Measurements from ENCODE around the gene DNASE1L3.
A peak's percentile ranks its signal among the peaks of the same experiment; 100 is the strongest.

DNASE1L3 gene

DNA sequence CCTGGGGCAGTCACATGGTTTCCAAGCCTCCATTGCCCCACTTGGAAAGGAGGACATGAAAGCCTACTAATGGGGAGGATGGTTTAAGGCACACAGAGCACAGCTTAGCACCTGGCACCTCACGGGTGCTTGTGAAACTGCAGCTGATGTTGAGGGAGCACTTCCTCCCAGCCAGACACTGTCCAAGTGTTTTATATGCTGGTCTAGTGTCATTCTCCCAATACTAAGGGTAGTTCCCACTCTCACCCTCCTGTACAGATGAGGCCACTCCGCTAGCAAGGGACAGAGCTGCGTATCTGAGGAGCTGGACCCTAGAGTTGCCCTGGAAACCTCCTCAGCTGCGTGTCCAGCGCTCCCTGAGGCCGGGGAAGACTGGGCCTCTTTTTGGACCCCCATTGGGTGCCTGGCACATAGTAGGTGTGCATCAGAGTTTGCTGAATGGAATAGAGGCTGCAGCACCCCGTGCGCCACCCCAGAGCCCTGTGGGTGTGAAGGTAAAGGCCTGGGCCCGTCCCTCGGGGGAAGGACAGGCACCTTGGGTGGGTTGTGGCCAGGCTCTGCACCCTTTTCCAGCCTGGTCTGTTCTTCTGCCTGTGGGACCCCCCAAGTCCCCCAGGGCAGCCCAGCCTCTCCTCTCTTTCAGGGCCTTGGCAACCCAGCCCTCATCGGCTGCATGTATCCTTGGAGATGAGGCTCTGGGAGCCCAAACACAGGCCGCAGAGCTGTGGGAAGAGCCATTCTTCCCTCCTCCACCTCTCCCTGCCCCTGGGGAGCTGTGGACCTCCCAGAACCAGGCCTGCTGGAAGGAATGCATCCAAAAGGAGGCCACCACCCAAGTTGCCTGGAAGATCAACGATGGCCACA lies 31.3 kb downstream of the DNASE1L3 start:
- no peak for DNase-seq (ENCODE audit: low read depth in 2 of 2, low spot score in 1 of 2)

DNA sequence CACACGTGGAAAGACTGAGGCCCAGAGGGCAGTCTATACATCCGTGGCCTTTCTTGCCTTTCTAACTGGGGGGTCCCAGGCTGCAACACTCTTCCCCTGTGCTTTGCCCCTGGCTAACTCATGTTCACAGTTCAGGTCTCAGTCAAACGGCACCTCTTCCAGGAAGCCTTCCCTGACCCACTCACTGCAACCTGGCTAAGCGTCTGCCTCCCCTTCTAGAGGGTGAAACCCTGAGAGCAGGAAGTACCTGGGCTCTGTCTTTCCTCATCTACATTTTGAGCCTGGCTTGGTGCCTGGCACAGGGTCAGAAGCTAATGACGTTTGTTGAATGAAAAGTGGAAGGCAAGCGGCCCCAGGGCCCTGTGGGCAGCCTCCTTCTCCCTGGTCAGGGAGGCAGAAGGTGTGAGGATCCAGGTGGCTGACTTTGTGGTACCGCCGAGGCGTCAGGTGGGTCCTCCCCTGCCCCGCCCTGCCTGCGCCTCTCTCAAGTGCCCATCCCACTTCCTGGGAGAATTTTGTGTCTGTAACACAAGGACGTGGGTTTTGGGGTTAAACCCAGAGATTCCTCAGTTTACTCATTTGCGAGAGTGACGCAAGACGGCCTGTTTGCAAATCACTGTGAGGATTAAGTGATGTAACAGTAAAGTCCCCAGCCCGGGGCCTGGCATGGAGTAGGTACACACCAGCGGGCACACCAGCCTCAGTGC lies 32.1 kb downstream of the DNASE1L3 start:
- DNase-seq (ENCODE audit: low read depth in 2 of 2, low spot score in 1 of 2) = no peak

DNA sequence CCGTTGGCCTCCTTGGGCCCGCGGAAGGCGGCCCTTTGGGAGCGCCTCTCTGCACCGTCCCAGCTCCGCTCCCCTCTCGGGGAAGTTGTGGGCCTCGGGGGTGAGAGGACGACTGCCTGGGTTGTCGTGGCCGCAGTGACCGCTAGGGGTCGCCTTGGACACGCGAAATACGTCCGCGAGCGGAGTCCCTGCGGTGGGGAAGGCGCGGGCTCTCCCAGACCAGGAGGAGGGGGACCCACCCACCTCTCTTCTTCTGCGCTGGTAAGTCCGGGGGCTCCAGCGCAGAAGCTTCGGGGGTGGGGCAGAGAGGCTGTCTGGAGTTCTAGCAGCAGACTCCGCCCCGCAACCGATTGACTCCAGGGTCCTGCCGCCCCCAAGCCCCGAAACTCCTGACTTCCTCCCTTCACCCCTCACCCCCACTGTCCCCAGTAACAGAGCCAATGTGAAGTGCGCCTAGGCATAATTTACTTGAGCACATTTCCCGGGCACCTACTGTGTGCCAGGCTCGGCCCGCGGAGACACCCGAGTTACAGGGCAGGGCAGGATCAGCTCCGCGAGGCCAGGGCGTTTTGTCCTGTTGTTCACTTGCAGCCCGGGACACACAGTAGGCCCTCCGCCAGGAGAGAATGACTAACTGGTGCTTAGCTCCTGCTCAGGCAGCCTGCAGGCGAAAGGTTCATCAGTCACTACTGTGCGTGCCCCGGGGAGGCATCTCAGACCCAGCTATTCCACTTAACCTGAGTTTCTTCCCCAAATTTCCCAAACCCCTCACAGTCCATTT lies 32.8 kb downstream of the DNASE1L3 start:
- DNase-seq (ENCODE audit: low read depth in 2 of 2, low spot score in 1 of 2) = peak; percentile 75 to 92

DNA sequence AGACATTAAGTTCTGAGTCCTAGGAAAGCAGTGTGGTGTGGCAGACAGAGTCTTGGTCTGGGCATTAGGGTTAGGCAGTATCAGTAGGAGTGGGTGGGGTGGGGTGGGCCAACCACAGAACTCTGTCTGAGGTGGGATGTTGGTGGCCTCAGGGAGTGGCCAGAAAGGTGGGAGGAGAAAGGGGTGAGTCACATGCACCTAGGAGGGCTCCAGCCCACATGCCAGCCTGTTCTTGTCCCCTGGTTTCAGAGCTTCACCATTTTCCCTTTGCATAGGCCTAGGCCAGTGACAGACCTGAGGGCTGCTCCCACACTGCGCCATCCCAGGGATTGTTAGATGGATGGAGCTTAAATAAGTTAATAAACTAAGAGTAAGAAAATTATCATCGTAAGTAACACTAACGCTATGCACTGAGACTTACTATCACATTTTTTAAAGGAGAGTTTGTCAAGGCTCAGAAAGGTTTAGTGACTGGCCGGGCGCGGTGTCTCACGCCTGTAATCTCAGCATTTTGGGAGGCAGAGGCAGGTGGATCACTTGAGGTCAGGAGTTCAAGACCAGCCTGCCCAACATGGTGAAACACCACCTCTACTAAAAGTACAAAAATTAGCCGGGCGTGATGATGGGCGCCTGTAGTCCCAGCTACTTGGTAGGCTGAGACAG lies 33.8 kb downstream of the DNASE1L3 start:
- no peak for DNase-seq (ENCODE audit: low read depth in 2 of 2, low spot score in 1 of 2)

DNA sequence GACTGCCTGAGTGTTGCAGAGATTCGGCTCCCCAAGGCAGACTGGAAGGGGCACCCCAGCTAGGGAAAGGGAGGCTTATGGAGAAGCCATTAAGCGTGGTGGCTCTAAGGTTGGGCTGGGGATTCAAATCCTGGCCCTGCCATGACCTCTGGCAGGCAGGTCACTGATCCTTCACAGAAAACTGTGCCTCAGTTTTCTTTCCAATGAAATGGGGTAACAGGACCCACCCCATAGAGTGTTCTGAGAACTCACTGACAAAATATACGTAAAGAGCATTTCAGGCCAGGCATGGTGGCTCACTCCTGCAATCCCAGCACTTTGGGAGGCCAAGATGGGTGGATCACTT lies 34.6 kb downstream of the DNASE1L3 start:
- no peak for DNase-seq (ENCODE audit: low read depth in 2 of 2, low spot score in 1 of 2)

DNA sequence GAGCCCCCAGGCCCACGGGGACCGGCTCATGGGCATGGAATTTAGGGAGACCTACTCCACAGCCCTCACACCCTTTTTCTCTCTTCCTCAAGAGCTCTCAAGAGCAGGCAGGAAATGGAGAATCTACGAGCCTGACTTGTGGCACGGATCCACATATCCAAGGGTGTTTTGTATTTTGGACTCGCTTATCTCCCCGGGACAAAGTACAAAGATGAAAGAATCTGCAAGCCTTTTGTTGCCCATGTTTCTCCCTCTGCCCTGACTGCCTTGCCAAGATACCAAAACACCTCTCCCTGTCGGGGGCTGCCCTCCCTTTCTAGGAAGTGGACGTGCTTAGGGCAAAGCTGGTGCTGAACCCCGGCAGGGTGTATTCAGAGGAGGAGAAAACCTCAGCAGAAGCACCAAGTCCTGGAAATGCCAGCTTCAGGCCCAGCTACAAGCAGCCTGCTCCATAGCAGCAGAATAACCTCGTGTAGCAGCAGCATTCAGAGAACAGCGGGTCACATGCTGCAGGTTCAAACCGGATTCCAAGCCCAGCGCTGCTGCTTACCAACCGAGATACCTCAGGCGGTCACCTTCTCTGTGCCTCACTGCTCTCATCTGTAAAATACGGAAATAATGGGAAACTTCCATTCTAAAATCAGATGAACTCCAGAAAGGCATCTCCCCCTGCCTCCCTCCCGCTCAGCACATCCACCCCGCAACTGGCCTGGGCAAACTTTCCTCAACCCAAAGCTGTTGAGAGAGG lies 35.2 kb downstream of the DNASE1L3 start:
- DNase-seq (ENCODE audit: low read depth in 2 of 2, low spot score in 1 of 2) = no peak

DNA sequence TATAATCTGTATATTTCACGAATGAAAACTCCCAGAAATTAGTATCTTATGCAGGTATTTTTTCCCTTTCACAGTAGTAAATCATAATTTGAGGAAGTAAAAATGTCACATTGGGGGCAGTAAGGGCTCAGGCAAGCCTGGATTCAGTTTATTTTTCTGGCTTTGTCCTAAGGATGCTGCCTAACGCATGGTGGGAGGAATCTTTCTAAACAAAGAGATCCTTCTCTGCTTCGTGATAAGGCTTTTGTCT lies 35.7 kb downstream of the DNASE1L3 start:
- DNase-seq (ENCODE audit: low read depth in 2 of 2, low spot score in 1 of 2) = no peak

DNA sequence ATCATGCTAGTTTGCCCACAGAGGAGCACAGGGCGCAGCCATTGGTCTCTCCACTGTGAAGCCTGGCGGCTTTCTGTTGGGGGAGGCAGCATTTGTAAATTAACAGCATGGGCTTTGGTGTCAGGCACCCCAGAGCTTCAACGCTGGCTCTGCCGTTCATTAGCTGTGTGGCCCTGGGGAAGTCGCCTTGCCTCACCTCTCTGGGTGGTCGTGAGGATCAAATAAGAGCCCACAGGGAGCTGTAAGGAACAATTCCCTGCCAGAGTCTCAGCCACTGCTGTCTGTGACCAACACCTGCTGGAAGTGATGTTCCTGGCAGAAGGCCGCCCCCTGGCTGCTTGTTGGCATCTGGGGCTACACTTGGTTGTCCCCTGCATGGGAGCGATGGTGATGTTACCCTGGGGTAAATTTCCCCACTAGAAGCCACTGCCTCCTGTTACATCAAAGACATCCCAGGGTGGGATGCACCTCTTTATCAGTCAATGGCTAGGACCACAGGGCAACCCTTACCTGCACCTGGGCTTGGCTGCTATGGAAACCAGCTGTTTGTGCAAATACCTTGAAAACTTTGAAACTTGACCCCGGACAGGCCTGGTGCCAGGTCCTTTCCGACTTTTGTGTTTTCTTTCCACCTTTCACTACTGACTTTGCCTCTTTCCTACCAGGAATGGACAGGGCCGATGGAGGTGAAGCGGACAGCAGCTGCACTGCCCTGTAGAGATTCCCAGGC lies 36.9 kb downstream of the DNASE1L3 start:
- no peak for DNase-seq (ENCODE audit: low read depth in 2 of 2, low spot score in 1 of 2)

DNA sequence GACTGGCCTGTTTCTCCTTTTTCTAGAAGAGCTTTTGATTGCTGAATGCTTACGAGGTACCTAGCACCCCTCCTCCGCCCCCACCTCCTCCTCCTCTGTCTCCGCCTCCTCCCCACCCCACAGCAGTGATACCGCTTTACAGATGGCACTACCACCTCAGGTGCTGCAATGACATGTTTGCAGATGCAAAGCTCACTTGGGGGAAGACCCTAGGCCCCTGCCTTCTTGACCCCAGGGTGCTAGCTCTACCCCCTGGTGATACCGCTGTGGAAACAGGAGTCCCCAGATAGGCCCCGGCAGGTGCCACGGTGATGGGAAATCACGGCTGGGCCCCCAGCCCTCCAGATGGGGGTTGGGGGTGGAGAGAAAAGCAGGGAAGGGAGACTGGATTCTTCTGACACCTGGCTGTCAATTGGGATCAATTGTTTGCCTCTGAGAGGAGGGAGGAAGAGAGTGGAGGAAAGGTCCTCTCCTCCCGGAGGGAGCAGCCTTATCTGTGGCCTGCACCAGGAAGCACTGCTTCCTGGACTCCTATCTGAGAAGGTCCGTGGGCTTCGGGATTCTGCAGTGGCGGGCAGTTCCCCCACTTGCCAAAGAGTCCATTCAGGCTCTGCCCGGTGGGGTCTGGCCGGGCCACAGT lies 37.6 kb downstream of the DNASE1L3 start:
- DNase-seq (ENCODE audit: low read depth in 2 of 2, low spot score in 1 of 2) = no peak

DNA sequence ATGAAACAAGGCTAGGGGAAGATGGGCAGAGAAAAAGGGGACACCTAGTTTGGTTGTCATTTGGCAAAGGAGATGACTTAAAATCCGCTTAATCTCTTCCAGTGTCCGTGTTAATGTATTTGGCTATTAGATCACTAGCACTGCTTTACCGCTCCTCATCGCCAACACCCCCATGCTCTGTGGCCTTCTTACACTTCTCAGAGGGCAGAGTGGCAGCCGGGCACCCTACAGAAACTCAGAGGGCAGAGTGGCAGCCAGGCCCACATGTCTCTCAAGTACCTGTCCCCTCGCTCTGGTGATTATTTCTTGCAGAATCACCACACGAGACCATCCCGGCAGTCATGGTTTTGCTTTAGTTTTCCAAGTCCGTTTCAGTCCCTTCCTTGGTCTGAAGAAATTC lies 39.6 kb downstream of the DNASE1L3 start:
- DNase-seq (ENCODE audit: low read depth in 2 of 2, low spot score in 1 of 2) = no peak

DNA sequence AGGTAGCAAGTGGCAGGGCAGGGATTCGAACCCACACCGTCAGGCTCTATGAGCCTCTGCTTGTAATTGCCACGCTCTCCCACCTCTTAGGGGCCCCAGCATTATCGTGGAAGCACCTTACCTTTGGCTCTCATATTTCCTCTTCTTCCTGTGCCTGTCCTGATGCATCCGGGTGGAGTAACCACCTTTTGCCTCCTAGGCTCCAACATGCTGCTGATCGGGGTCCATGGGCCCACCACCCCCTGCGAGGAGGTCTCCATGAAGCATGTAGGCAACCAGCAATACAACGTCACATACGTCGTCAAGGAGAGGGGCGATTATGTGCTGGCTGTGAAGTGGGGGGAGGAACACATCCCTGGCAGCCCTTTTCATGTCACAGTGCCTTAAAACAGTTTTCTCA lies 40.4 kb downstream of the DNASE1L3 start:
- no peak for DNase-seq (ENCODE audit: low read depth in 2 of 2, low spot score in 1 of 2)

DNA sequence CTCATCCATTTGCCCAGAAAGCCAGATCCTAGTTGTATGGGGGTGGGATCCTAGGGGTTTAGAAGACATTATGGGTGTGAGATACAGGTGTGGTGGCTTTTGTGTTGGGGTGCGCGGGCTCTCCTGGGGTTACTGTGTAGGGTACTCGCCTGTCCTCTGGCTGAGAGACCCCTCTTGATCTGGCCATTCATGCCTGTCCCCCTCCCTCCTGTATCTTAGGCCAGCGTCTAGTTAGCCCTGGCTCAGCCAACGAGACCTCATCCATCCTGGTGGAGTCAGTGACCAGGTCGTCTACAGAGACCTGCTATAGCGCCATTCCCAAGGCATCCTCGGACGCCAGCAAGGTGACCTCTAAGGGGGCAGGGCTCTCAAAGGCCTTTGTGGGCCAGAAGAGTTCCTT lies 41.4 kb downstream of the DNASE1L3 start:
- DNase-seq (ENCODE audit: low read depth in 2 of 2, low spot score in 1 of 2) = no peak

DNA sequence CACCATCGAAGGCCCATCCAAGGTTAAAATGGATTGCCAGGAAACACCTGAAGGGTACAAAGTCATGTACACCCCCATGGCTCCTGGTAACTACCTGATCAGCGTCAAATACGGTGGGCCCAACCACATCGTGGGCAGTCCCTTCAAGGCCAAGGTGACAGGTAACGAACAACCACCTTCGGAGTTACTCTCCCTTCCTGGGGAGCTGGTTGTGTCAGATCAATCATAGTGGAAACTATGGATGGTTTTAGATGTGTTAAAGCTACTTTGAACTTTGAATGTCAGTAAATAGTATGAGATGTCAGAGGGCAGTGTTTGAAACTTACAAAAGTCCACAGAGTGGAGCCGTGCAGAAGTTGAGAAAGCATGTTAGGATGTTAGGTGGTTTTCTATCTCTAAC lies 42.3 kb downstream of the DNASE1L3 start:
- DNase-seq (ENCODE audit: low read depth in 2 of 2, low spot score in 1 of 2) = no peak

DNA sequence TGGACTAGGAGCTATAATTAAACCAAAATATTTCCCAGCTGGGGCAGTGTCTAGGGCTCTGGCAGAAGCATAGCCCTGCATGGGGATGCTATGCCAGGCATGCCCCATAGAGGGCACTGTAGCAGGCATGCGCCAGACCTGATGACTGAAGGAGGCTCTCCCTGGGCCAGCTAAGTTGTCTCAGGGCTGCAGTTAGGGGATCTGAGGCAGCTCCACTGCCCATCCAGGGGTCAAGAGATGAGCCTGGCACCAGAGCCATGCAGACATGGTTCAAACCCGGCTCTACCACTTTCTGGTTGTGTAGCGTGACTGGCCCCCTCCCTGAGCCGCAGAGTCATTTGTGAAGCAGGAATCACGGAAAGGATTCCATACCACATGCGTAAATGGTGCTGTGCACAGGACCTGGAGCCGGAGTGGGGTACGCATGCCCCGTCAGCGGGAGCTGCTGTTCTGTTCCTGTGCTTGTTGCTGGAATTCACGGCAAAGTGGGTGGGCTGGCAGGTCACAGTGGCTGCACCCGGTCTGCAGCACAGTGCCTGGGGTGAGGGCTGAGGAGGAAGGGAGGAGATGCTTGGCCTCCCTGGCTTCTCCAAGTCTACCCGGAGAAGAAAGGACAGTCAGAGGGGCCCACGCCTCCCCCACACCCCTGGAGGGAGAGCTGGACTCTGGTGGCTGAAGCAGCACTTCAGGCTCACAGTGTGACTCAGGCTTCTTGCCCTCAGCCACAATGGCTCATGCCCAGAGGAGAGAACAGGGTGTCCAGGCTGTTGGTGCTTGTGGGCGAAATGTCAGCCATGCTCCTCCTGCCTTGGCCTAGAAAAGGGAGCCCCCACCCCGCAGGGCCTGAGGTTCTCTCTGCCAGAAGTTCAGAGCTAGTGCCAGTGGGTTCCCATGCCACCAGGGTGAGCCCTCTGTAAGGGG lies 43.1 kb downstream of the DNASE1L3 start:
- peak in 1 of 2 donors; percentile 6 for DNase-seq (ENCODE audit: low read depth in 2 of 2, low spot score in 1 of 2)

DNA sequence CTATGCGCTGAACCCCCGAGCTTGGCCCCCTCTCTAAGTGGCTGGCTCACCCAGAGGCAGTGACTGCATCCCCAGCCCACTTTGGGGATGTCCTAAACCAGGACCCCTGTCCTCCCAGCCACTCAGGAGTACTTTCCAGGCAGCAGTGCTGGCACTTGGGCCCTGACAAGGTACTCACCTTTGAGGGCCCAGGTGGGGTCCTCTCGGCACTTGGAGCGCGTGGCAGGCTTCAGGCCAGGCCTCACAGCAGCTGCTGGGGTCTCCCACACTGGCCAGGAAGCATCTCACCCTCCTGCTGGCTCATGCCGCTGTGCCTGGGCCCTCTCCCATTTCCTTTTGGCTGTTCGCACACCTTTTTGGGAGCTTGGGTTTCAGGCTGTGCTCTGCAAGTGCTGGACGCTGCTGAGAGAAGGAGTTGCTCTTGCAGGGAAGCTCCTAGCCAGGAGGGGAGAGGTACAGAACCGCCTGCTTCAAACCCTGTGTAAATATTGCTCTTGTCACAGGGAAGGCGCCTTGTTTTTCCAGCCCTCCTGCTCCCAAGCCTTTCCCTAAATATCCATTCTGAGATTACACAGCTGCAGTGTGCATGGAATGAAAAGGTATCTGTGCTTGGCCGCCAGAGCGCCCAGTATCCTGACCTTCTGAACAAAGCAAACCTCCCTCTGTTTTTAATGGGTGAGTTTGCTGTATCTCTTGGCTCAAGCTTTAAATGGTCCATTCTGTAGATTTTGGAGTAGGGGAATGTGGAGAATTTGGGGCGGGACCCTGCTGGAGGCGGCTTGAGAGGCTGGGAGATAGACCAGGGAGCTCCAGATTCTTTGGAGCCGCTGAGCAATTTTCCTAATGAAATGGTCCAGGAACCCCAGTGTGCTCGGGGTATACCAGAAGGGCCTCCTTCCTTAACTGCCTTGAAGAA lies 45.6 kb downstream of the DNASE1L3 start:
- no peak for DNase-seq (ENCODE audit: low read depth in 2 of 2, low spot score in 1 of 2)

DNA sequence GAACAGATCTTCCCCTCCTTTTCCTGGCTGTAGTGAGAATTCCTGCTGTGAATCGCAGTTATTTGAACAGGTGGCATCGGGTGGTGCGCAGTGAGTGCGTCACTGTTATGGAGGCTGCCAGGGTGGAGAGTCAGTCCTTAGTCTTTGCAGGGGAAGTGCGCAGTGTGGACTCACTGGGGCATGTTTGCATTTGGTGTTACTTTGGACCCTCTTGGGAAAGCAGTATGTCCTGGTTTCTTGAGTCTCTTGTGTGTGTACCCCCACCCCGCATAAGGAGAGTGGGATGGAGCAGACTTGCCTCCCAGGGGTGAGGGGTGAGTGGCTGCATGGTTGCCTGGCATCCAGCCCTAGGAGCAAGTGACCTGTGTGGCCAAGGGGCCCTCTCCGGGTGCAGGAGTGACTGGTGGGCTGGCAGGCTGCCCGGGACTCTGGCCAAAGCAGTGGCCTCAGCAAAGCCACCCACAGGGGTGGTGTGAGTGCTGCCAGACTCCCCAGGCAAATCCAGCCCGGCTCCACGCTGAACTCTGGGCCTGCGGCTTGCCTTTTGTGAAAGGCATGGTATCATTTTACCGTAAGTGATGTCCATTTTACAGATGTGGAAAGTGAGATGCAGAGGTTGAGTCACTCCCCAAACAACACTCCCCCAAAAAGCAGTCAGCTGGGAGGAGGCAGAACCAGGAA lies 46.4 kb downstream of the DNASE1L3 start:
- no peak for DNase-seq (ENCODE audit: low read depth in 2 of 2, low spot score in 1 of 2)

DNA sequence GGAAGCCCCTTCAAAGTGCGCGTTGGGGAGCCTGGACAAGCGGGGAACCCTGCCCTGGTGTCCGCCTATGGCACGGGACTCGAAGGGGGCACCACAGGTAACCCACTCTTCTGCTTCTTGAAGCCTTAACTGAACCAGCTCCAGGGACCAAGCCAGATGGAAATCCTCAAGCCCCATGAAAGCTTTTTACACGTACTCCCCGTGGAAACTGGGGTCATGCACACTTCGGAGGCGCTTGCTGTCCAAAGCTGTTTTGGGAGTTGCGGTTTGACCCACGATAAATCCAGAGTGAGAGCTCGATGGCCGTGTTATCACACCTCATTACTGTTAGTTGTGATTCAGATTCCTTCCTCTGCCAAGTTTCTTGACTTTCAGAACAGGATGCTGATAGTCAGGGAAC lies 47.5 kb downstream of the DNASE1L3 start:
- DNase-seq (ENCODE audit: low read depth in 2 of 2, low spot score in 1 of 2) = no peak
